Naive thymus-derived CD8-positive, alpha-beta T cell (primary cell): ENCODE results near the gene JARID2. TPM values are rescaled to one million over a fixed set of nuclear protein-coding genes. Genes with fewer than 3 reads are reported as not detected.
"Not testable (repeated sequence)": the region's sequence is repeated elsewhere in the genome, so short reads cannot be mapped to it uniquely, and the experiment has no call there.

Experiments used
- ATAC-seq, 2 donors: fragments of 150-1000 bp; cut with Tn5 transposase in 1 of 2; sonication (Bioruptor Pico), chemical (Tn5 transposase) in 1 of 2; 1 replicate in 1 of 2; 2 replicates in 1 of 2; pipeline ENCODE4 v1.10.0; 2021; ENCODE audit warnings: mild to moderate bottlenecking in 2 of 2, moderate library complexity in 2 of 2
- POLR2A ChIA-PET: fragments of 350-600 bp; sonication (Branson Sonifier 250); formaldehyde crosslinking; loops from one replicate; lab custom pipeline; 2021; ENCODE audit warnings: antibody characterized with exemption; lab: Charles Lee
- DNase-seq, 10 donors: peaks; one replicate each; pipeline versions ENCODE4 v3.0.0 to v3.0.0-alpha.2; 2020 to 2022
- H3K27ac Mint-ChIP-seq, 10 donors: one replicate each; pipeline ENCODE4 v1.8.0; 2020 to 2022; ENCODE audit warnings: mild to moderate bottlenecking in 10 of 10, mixed read lengths in 10 of 10, moderate library complexity in 4 of 10, inconsistent platforms in 1 of 10
- H3K27me3 Mint-ChIP-seq, 5 donors: one replicate each; pipeline ENCODE4 v1.8.0; 2021 to 2022; ENCODE audit warnings: mixed read lengths in 5 of 5
- H3K36me3 Mint-ChIP-seq, 3 donors: one replicate each; pipeline ENCODE4 v1.8.0; 2020 to 2022; ENCODE audit warnings: mixed read lengths in 3 of 3, mild to moderate bottlenecking in 2 of 3, inconsistent platforms in 1 of 3
- H3K4me1 Mint-ChIP-seq, 4 donors: one replicate each; pipeline ENCODE4 v1.8.0; 2021 to 2022; ENCODE audit warnings: mixed read lengths in 4 of 4
- H3K4me3 Mint-ChIP-seq, 10 donors: one replicate each; pipeline ENCODE4 v1.8.0; 2020 to 2022; ENCODE audit warnings: mild to moderate bottlenecking in 10 of 10, mixed read lengths in 10 of 10, moderate library complexity in 6 of 10, inconsistent platforms in 1 of 10
- H3K9me3 Mint-ChIP-seq, 9 donors: one replicate each; pipeline ENCODE4 v1.8.0; 2020 to 2022; ENCODE audit warnings: mixed read lengths in 9 of 9, mild to moderate bottlenecking in 3 of 9, inconsistent platforms in 1 of 9, moderate library complexity in 1 of 9
- polyA plus RNA-seq, 3 donors: library from polyadenylated mRNA; unstranded; fragments of 300-500 nt; fragmentation: Illumina TruSeq; gene quantifications; one replicate each; pipeline ENCODE4 v1.2.3, GENCODE V29; 2021
- total RNA-seq, 8 experiments: library from RNA in 2 of 8; stranded (reverse) in 2 of 8; gene quantifications; one replicate each; pipeline ENCODE4 v1.2.3 and lab custom pipeline; 2021 to 2026

The JARID2 gene
- total and polyA plus RNA-seq, 5 experiments from 2014 or later: 7.6 to 23.5 (median 11.8) TPM

DNA sequence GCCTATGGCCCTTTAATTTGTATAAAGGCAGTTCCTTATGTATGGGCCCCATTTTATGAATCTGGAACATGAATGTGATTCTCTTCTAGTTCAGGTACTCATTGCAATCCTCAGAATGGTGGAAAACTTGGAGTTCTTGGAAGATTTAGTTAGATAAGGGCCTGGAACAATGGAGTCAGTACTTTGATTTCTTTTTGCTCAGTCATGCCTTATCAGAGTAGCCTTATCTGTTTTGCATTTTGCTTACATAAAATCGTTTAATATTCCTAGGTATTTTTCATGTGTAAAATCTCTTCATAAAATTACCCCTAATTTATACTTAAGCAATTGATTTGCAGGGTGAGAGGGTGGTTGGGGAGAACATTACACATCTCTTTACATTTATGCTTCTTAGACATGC lies 160.6 kb downstream of the JARID2 start:
- no peaks in the 10 kb centered on the region for H3K36me3 Mint-ChIP-seq
- H3K4me3 Mint-ChIP-seq: no peak overlapping the region
- peaks cover 46 to 97% (median 81%) of the 10 kb centered on the region in 4 donors for H3K4me1 Mint-ChIP-seq
- no peaks in the 10 kb centered on the region for H3K9me3 Mint-ChIP-seq
- H3K27ac Mint-ChIP-seq: peak overlapping the region in 1 of 10 donors; percentile 82
- no peak for ATAC-seq
- POLR2A ChIA-PET: no interaction called here
- H3K27me3 Mint-ChIP-seq: no peaks in the 10 kb centered on the region
- DNase-seq: no peak

DNA sequence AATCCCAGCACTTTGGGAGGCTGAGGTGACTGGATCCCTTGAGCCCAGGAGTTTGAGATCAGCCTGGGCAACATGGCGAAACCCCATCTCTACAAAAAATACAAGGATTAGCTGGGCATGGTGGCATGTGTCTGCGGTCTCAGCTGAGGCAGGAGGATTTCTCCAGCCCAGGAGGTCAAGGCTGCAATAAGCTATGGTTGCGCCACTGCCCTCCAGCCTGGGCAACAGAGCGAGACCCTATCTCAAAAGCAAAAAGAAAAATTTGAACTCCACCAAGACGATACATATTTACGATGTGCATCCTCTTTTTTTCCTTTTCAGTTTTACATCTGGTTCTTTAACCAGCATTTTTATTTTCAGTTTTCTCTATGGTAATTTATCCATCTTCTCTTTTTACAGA lies 162.1 kb downstream of the JARID2 start:
- H3K36me3 Mint-ChIP-seq: peaks cover 0 to 3% (median 0%) of the 10 kb centered on the region in 3 donors
- POLR2A ChIA-PET: no interaction called here
- H3K4me1 Mint-ChIP-seq: peaks cover 41 to 94% (median 79%) of the 10 kb centered on the region in 4 donors
- DNase-seq (no peak), ATAC-seq (no peak)
- no peak overlapping the region for H3K4me3 Mint-ChIP-seq
- no peak overlapping the region for H3K27ac Mint-ChIP-seq
- H3K9me3 Mint-ChIP-seq: no peaks in the 10 kb centered on the region
- no peaks in the 10 kb centered on the region for H3K27me3 Mint-ChIP-seq

DNA sequence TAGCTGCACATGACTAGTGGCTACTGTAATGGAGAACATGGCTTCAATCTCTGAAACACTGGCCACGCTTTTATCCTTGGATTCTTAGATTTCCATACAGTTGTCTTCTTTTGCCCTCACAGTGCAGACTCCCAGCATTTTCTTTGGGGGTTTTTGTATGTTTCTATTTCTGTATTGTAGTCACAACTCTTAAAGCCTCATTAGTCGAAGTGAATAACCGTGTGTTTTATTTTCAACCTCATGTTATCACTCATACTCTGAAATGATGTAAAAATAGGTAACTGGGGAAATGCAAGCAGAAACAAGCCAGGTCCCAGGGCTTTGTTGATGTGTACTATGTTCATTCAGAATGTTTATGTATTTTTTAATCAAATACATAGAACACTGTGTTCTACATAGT lies 162.9 kb downstream of the JARID2 start:
- POLR2A ChIA-PET: interaction anchor here (0.5 kb wide), 1 partner anchor 160 kb away, joined by 3 read pairs; no protein-coding TSS in a partner anchor
- Mint-ChIP-seq H3K4me3 (no peak overlapping the region), H3K36me3 (peaks cover 0 to 3% (median 3%) of the 10 kb centered on the region in 3 donors)

DNA sequence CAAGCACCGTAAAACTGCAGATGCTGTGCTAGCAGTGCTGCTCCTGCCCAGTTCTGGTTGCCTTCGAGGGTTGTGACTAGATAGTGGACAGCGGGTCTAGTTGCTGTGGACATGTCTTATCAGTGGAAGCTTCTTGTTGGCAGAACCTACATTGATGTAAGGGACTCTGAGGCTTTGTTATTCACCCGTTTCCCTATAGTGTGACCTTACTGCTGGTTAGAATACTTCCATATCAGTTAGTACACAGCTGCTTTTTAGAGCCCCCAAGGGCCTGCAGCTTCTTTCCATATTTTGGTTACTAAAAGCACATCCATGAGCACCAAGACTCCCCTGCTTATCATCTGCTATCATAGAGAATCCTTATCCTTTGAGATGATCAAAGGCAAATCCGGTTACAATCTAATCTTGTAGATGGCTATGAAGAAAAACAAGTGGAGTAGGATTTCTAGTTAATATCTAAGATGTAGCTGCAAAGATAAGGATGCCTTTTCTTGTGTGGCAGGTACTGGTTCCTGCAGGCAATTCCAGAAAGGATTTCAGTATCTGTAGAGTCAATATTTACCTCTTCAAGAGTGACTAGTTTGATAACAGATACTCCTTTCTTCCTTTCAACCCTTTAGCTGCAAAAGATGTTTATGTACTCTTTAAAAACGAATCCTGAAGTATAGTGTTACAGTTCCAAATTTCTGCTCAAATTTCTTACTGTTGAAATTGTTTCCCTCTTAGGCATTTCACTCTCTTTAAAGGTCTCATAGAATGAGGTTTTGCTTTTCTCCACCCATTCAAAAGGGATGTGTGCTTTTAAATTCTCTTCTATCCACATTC lies 163.6 kb downstream of the JARID2 start:
- peaks cover 30 to 89% (median 75%) of the 10 kb centered on the region in 4 donors for H3K4me1 Mint-ChIP-seq
- POLR2A ChIA-PET: interaction anchor here (0.5 to 0.6 kb wide), 2 partner anchors 103 to 161 kb away, joined by 3 to 7 read pairs; no protein-coding TSS in a partner anchor
- peak overlapping the region in 3 of 10 donors; percentile 20 to 73 (median 58) for H3K27ac Mint-ChIP-seq
- no peak for DNase-seq
- H3K4me3 Mint-ChIP-seq: peak overlapping the region in 4 of 10 donors; percentile 2 to 50 (median 18)
- peaks cover 0 to 2% (median 0%) of the 10 kb centered on the region in 9 donors for H3K9me3 Mint-ChIP-seq
- no peak for ATAC-seq
- H3K36me3 Mint-ChIP-seq: peaks cover 0 to 8% (median 6%) of the 10 kb centered on the region in 3 donors
- no peaks in the 10 kb centered on the region for H3K27me3 Mint-ChIP-seq

More for the DNA sequence above, 162.9 kb downstream of the JARID2 start:
- Mint-ChIP-seq H3K4me1 (peaks cover 34 to 94% (median 75%) of the 10 kb centered on the region in 4 donors), H3K9me3 (no peaks in the 10 kb centered on the region), H3K27me3 (no peaks in the 10 kb centered on the region), H3K27ac (no peak overlapping the region)
- DNase-seq (no peak), ATAC-seq (no peak)

DNA sequence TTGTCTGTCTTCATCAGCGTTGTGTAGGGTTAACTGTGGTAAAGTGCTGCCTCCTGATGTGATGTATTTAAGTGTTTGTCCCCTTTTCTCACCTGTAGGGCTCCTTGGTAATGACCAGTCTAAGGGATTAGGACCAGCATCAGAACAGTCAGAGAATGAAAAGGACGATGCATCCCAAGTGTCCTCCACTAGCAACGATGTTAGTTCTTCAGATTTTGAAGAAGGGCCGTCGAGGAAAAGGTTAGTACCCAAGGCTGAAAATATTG lies 164.2 kb downstream of the JARID2 start:
- peaks cover 29 to 84% (median 72%) of the 10 kb centered on the region in 4 donors for H3K4me1 Mint-ChIP-seq
- ATAC-seq (no peak), DNase-seq (no peak)
- POLR2A ChIA-PET: interaction anchor here (0.6 kb wide), 1 partner anchor 104 kb away, joined by 7 read pairs; no protein-coding TSS in a partner anchor
- H3K4me3 Mint-ChIP-seq: peak overlapping the region in 5 of 10 donors; percentile 2 to 72 (median 15)
- H3K27me3 Mint-ChIP-seq: no peaks in the 10 kb centered on the region
- peaks cover 0 to 2% (median 0%) of the 10 kb centered on the region in 9 donors for H3K9me3 Mint-ChIP-seq
- H3K27ac Mint-ChIP-seq: peak overlapping the region in 3 of 10 donors; percentile 20 to 58 (median 20)
- peaks cover 0 to 9% (median 6%) of the 10 kb centered on the region in 3 donors for H3K36me3 Mint-ChIP-seq

DNA sequence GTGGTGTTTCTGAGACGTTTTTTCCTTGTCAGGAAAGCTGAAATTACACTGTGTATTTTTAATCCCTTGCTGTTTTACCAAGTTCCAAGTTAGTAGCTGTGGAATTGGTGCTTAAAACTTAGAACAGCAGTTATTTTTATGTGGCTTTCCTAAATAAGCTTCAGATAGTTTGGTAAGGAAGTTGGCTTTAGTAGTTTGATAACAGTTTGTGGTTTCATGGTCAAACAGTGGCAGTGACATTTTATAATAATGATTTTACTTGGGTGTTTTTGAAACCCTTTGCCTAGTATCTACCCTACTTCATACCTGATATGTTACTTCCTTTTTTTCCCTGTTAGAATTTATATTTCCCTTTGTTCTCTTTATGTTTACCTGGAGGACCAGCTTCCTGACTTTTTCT lies 164.9 kb downstream of the JARID2 start:
- H3K36me3 Mint-ChIP-seq: peaks cover 0 to 9% (median 6%) of the 10 kb centered on the region in 3 donors
- peak overlapping the region in 7 of 10 donors; percentile 25 to 79 (median 47) for H3K27ac Mint-ChIP-seq
- H3K4me1 Mint-ChIP-seq: peaks cover 27 to 77% (median 69%) of the 10 kb centered on the region in 4 donors
- H3K27me3 Mint-ChIP-seq: no peaks in the 10 kb centered on the region
- H3K9me3 Mint-ChIP-seq: peaks cover 0 to 2% (median 0%) of the 10 kb centered on the region in 9 donors
- DNase-seq (no peak), ATAC-seq (no peak)
- POLR2A ChIA-PET: interaction anchor here (0.5 to 1.1 kb wide), 2 partner anchors 12 to 1287 kb away, joined by 3 to 4 read pairs; no protein-coding TSS in a partner anchor
- H3K4me3 Mint-ChIP-seq: peak overlapping the region; percentile 25 to 72 (median 51)

DNA sequence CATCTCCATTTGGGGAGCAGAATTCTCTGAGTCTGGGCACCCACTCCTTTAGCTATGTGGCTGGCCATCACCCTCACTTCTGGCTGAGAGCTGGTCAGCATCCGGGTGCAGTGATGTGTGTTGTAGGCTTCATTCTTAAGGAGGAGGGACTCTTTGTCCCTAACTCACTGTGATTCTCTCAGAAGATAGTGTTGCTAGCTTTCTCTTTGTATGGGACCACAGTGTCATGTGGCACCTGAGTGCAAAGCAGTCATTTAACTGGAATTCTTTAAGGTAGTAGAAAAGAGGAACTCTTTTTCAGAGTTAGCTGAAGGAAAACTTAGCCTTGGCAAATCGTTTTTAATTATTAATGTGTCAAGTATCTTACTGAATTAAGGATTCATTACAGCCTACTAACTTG lies 165.9 kb downstream of the JARID2 start:
- DNase-seq: no peak
- peaks cover 28 to 69% (median 67%) of the 10 kb centered on the region in 4 donors for H3K4me1 Mint-ChIP-seq
- H3K27ac Mint-ChIP-seq: peak overlapping the region in 6 of 10 donors; percentile 25 to 72 (median 42)
- ATAC-seq: no peak
- H3K36me3 Mint-ChIP-seq: peaks cover 2 to 11% (median 8%) of the 10 kb centered on the region in 3 donors
- H3K9me3 Mint-ChIP-seq: peaks cover 0 to 4% (median 1%) of the 10 kb centered on the region in 9 donors
- H3K4me3 Mint-ChIP-seq: peak overlapping the region in 6 of 10 donors; percentile 26 to 67 (median 46)
- POLR2A ChIA-PET: interaction anchor here (1.1 kb wide), 1 partner anchor 11 kb away, joined by 3 read pairs; no protein-coding TSS in a partner anchor
- no peaks in the 10 kb centered on the region for H3K27me3 Mint-ChIP-seq

DNA sequence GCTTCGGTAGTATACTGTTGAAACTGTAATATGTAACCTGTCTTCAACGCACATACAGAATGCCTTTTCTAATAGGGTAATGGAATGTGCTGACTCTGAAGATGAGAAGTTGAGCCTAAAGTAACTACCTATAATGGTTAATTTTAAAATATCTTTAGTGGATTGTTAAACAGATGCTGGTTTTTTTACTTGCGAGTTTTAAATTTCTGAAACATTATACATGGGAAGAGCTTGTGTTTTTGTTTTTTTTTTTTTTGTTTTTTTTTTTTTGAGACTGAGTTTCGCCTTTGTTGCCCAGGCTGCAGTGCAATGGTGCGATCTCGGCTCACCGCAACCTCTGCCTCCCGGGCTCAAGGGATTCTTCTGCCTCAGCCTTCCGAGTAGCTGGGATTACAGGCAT lies 166.9 kb downstream of the JARID2 start:
- Mint-ChIP-seq H3K36me3 (peaks cover 10 to 18% (median 12%) of the 10 kb centered on the region in 3 donors), H3K9me3 (peaks cover 0 to 11% (median 5%) of the 10 kb centered on the region in 9 donors), H3K4me1 (peaks cover 29 to 69% (median 63%) of the 10 kb centered on the region in 4 donors), H3K27ac (peak overlapping the region in 3 of 10 donors; percentile 43 to 72 (median 49)), H3K27me3 (no peaks in the 10 kb centered on the region), H3K4me3 (peak overlapping the region in 1 of 10 donors; percentile 43)
- POLR2A ChIA-PET: interaction anchor here (1.1 kb wide), 1 partner anchor 12 kb away, joined by 3 read pairs; no protein-coding TSS in a partner anchor
- DNase-seq (no peak), ATAC-seq (no peak)

DNA sequence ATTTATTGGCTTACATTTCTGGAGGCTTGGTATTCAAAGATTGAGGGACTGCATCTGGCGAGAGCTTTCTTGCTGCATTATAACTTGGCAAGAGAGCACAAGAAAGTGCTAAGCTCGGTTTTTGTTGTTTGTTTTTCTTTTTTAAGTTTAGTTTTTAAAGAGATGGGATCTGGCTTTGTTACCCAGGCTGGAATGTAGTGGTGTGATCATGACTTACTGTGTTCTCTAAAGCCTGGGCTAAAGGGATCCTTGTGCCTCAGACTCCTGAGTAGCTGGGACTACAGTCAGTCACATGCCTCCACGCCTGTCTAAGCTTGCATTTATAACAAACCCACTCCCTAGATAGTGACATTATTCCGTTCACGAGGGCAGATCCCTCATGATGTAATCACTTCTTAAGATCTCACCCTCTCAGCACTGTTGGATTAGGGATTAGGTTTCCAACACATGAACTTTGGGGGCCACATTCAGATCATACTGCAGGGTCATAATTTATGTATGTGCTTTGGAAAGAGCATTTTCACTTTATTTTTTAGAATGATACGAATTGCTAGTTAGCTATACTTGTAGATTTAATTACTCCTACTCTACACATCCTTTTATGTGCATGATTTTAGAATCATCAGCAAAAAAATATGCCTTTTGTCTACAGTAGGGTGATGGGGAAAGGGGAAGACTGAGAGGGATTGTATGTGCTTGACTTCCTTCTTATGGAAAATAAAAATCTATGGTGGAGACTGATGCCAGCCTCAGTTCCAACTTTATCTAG lies 167.8 kb downstream of the JARID2 start:
- no peak overlapping the region for H3K4me3 Mint-ChIP-seq
- H3K4me1 Mint-ChIP-seq: peaks cover 29 to 68% (median 56%) of the 10 kb centered on the region in 4 donors
- POLR2A ChIA-PET: interaction anchor here (1.1 kb wide), 1 partner anchor 13 kb away, joined by 3 read pairs; no protein-coding TSS in a partner anchor
- ATAC-seq: no peak
- H3K27me3 Mint-ChIP-seq: no peaks in the 10 kb centered on the region
- H3K36me3 Mint-ChIP-seq: peaks cover 13 to 24% (median 21%) of the 10 kb centered on the region in 3 donors
- no peak for DNase-seq
- peaks cover 0 to 20% (median 8%) of the 10 kb centered on the region in 9 donors for H3K9me3 Mint-ChIP-seq
- H3K27ac Mint-ChIP-seq: peak overlapping the region in 4 of 10 donors; percentile 20 to 59 (median 46)

DNA sequence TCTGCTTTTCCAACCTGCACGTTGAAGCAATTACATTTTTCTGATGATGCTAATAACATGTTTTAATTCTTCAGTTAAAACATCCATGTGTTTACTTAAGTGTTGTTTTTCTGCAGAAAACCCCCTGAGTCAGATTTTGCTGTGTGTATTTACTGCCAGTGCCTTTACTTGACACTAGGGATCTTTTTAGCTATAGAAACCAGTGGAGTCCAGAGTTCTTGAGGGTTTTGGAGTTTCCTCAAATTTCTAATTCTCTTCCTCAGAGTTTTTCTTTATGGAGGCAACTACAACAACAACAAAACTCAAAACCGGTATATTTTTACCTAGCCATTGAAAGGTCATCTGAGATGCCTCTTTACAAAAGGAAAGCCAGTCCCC lies 168.4 kb downstream of the JARID2 start:
- Mint-ChIP-seq H3K9me3 (peaks cover 0 to 25% (median 10%) of the 10 kb centered on the region in 9 donors), H3K4me1 (peaks cover 27 to 63% (median 50%) of the 10 kb centered on the region in 4 donors), H3K4me3 (no peak overlapping the region), H3K27me3 (no peaks in the 10 kb centered on the region), H3K36me3 (peaks cover 16 to 24% (median 24%) of the 10 kb centered on the region in 3 donors), H3K27ac (peak overlapping the region in 5 of 10 donors; percentile 20 to 76 (median 57))
- no peak for ATAC-seq
- no peak for DNase-seq
- POLR2A ChIA-PET: no interaction called here

DNA sequence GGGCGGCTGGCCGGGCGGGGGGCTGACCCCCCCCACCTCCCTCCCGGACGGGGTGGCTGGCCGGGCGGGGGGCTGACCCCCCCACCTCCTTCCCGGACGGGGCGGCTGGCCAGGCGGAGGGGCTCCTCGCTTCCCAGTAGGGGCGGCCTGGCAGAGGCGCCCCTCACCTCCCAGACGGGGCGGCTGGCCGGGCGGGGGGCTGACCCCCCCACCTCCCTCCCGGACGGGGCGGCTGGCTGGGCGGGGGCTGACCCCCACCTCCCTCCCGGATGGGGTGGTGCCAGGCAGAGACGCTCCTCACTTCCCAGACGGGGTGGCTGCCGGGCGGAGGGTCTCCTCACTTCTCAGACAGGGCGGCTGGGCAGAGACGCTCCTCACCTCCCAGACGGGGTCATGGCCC lies 169.8 kb downstream of the JARID2 start:
- Mint-ChIP-seq H3K36me3 (peaks cover 27 to 36% (median 27%) of the 10 kb centered on the region in 3 donors), H3K4me1 (peaks cover 20 to 52% (median 41%) of the 10 kb centered on the region in 4 donors), H3K9me3 (peaks cover 0 to 39% (median 16%) of the 10 kb centered on the region in 9 donors)
- ATAC-seq, DNase-seq, H3K27ac Mint-ChIP-seq, POLR2A ChIA-PET, H3K27me3 Mint-ChIP-seq, H3K4me3 Mint-ChIP-seq: not testable (repeated sequence)
